ENCODE results near the gene TMEM86B.

DNA sequence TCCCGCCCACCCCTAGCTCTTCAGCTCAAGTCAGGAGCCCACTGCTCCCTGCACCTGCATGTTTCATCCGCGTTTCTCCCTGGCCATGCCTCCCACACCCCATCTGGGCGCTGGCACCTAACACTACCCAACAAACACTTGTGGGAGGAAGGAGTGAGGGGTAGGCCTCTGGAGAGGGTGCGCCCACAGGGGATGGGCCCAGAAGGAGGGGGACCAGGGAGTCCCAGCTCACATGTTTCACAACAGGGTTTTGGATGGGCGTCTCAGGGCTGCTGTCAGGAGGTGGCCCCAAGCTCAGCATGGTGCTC, 12.1 kb upstream of the TMEM86B start:
- TF ChIP-seq POLR2A (IDR thresholded peaks at IDR 0.05) (no peak), CTCF (IDR thresholded peaks at IDR 0.05) (no peak)
